HG02798 (cell line): ENCODE results near the gene KCTD19.
A peak's percentile ranks its signal among the peaks of the same experiment; 100 is the strongest.

Experiments
- ATAC-seq: cut with Tn5 transposase; IDR thresholded peaks from one replicate; pipeline ENCODE4 v1.9.1; 2021; ENCODE audit warnings: mild to moderate bottlenecking; ENCODE audit not compliant: unreplicated experiment, poor library complexity

Gene KCTD19

DNA sequence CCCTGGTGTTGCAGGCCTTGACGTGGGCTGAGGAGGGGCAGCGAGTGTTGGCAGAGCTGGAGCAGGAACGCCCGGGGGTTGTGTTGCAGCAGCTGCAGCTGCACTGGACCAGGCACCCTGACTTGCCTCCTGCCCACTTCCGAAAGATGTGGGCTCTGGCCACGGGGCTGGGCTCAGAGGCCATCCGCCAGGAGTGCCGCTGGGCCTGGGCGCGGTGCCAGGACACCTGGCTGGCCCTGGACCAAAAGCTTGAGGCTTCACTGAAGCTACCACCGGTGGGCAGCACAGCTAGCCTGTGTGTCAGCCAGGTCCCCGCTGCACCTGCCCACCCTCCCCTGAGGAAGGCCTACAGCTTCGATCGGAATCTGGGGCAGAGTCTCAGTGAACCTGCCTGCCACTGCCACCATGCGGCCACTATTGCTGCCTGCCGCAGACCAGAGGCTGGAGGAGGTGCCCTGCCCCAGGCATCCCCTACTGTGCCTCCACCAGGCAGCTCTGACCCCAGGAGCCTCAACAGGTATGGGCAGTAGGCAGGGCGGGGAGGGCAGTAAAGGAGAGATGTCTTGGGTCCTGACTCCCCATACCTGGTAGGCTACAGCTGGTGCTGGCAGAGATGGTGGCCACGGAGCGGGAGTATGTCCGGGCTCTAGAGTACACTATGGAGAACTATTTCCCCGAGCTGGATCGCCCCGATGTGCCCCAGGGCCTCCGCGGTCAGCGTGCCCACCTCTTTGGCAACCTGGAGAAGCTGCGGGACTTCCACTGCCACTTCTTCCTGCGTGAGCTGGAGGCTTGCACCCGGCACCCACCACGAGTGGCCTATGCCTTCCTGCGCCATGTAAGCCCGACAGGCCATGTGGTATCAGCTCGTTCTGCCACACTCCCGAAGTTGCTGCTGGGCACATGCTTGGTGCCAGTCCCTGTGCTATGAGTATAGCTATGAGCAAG lies 41.6 kb downstream of the KCTD19 start:
- ATAC-seq = no peak

DNA sequence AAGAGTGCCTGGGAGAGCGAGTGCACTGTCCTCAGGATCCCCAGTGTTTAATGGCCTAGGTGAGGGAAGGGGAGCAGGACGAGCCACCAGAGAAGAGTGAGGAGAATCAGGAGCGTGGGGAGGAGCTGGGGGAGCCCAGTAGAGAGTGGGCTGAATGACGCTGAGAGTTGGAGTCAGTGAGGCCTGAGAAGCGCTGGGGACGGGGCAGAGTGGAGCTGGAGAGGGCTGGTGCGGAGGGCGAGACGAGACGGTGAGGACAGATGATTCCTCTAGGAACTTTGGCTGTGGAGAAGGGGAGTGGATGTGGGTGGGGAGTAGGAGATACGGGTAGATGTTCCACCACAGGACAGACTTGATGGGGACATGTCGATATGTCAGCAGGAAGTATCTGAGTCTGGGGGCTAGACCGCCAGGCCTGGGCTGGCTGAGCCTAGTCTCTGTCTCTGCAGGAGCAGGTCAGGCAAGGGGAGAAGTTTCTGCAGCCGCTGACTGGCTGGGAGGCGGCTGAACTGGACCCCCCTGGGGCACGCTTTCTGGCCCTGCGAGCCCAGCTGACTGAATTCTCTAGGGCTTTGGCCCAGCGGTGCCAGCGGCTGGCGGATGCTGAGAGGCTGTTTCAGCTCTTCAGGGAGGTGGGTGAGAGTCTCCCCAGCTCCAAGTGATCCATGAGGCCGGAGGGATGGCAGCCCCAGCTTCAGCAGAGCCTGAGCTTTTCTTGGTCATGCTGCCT lies 42.5 kb downstream of the KCTD19 start:
- no peak for ATAC-seq

DNA sequence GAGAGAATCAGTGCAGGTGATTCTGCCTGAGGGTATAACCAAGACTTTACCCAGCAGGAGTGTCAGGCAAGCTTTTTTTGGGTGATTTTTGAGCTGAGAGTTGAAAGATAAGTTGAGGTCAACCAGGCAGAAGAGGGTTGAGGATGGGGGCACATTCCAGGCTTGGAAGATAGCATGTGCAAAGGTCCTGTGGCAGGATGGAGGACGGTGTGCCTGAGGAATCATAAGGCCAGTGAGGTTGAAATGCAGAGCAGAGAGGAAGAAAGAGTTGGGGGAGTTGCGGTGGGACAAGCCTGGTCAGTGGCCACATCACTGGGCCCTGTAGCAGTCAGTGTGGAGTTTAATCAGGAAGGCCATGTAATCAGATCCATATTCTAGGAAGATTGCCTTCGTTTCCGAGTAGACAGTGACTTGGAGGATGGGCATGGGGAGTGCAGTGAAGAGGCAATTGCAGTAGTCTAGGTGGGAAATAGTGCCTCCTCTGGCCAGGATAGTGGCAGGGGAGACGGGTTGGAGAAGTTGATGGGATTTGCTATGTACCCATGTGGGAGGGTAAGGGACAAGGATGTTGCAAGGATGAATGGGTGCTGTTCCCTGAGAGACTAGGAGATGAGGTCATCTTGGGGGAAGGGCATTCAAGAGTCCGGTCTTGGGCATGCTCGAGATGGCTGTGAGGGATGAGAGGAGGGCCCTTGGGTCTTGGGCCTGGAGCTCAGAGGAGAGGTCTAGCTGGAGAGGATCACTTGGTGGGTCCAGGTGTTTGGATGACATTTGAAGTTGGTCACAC lies 43.3 kb downstream of the KCTD19 start:
- ATAC-seq = no peak

DNA sequence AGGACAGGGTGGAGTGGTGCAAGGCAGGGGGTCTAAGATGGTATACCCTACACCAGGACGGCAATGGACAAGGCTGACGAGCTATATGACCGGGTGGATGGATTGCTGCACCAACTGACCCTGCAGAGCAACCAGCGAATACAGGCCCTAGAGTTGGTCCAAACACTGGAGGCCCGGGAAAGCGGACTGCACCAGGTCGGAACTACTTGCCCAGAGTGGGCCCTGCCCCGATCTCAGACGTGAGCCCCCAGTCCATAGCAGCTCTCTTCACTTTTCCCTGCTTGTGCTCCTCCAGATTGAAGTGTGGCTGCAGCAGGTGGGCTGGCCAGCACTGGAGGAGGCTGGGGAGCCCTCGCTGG lies 44.1 kb downstream of the KCTD19 start:
- no peak for ATAC-seq

DNA sequence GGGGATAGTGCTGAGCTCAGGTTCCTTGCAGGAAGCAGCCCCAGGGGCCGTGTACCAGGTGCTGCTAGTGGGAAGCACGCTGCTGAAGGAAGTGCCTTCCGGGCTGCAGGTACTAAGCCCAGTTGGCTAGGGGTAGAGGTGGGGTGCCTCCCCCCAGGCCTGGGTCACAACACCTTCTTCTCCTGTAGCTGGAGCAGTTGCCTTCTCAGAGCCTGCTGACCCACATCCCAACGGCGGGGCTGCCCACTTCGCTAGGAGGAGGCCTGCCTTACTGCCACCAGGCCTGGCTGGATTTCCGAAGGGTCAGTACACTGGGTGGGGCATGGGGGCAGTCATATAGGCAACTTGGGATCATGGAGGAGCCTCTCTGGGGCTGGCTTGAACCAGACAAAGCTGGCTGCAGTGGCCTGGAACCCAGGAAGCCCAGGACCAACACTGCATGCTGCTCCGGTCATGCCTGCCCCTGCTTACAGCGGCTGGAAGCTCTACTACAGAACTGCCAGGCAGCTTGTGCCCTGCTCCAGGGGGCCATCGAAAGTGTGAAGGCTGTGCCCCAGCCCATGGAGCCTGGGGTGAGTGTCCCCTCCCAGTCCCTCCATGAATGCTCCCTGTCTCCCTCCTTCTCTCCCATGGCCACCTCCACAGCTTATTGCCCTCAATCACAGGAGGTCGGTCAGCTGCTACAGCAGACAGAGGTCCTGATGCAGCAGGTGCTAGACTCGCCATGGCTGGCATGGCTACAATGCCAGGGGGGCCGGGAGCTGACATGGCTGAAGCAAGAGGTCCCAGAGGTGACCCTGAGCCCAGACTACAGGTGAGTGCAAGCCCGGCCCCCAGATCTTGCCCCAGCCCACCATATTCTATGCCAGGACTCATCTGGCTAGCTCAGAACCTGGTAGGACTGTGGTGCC lies 44.8 kb downstream of the KCTD19 start:
- no peak for ATAC-seq

DNA sequence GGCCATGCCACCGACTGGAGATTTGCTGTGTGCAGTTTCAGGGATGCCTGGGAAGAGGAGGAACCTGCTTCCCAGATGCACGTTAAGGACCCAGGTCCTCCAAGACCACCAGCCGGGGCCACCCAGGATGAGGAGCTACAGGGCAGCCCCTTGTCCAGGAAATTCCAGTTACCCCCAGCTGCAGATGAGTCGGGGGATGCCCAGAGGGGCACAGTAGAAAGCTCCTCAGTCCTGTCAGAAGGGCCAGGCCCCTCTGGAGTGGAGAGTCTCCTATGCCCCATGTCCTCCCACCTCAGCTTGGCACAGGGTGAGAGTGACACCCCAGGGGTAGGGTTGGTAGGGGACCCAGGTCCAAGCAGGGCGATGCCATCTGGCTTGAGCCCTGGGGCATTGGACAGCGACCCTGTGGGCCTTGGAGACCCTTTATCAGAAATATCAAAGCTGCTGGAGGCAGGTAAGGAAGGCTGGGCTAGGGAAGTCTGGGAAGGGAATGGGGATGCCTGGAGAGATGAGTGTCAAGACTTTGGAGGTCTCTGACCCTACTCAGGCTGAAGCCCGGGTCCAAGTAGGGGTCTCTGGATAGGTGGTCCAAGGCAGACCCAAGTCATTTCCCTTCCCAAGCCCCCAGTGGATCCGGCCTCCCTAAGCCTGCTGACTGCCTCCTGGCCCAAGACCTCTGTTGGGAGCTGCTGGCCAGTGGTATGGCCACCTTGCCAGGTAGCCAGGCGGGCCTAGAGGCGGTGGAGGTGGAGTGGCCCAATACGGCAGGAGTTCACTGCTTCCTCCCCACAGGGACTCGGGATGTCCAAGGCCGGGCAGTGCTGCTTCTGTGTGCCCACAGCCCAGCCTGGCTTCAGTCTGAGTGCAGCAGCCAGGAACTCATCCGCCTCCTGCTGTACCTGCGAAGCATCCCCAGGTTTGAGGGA lies 46.2 kb downstream of the KCTD19 start:
- ATAC-seq = no peak

DNA sequence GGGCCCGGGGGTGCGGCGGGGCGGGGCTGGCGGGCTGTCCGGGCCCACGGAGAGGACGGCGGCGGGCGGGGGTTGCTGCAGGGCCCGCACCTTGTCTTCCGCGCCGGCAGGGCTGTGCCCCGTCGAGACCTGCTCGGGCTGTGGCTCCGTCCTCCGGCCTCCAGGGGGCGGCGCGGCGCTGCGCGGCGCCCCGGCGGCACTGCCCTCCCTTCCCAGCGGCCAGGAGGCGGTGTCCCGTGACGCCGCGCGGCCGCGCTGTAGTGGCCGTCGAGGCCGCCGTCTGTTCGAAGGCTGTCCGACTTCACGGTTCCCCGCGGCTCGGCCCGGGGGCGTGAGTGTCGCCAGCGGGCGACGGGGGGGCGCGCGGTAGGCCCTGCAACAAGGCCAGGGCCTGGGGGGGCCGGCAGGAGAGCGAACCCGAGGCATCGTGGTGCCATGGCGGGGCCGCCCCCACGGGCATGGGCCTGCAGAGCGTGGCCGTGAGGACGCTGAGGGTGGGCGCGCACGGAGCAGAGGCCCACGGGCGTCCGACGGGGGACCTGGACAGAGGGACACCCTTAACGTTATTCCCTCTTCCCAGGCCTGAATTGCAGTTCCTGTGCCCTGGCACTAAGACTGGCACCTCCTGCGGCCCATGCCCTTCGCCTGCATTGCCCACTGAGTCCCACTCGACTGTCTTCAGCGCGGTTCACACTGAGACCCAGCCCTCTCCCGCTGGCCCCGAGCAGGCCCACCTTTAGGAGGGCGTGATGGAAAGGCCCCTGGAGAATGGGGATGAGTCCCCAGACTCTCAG lies 47.0 kb downstream of the KCTD19 start, which contains the start of gene PLEKHG4:
Gene PLEKHG4, plus strand, starts transcription at position 237 of the 794 bp plus-strand sequence. Its CDS starts 513 bp downstream, at position 750.
- peak; percentile 78 for ATAC-seq

DNA sequence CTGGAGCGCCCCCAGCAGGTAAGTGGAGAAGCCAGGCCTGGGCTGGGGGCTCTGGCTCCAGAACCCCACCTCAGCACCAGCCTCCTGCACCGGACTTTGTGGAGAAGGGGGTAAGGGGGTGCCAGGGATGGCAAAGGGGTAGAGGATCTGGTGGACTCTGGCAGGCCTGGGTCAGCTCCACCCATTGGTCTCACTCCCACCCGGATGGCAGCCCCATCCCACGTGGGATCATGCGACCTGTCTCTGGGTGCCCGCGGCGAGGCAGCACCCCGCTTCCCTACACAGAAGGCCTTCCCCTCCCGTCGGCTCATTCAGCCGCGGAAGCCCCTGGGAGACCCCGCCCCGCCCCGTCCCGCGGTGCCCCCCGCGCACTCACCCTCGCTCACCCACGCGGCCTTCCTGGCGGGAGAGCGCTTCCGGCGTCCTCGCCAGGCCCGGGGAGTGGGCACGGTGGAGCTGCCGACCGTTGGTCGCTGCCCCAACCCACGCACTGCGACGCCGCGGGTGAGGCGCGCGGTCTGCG lies 47.7 kb downstream of the KCTD19 start:
- ATAC-seq = peak; percentile 31

DNA sequence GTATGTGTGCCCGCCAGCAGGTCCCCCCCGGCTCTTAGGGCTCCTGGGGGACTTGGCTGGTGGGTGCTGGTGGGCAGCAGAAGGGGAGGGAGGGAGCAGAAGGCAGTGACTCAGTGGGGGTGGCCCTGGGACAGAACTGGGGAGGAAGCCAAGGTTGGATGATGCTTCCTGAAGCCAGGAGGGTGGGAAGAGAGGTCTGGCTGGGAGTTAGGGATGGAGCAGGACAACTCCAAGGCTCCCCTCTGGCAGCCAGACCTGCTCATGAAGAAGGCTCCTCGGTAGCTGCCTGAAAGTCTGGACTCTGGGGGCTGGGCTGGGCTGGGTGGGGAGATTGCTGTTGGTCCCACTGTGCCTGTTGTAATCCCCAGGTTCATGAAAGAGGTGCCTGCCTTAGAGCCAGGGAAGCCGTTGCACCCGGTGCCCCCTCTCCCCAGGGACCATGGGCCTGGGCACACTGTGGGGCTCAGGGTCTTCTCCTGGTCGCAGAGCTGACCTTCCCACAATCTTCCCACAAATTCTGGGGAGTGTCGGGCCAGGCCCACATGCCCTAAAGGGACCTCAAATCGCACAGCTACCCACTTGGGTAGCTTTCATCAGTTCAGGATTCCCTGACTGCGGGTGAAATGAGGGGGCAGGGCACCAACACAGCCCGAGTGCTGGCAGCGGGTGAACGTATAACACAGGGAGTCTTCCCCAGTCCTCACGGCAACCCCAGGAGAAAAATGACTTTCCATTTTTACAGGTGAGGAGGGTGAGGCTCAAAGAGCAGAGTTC lies 48.4 kb downstream of the KCTD19 start:
- ATAC-seq = no peak

DNA sequence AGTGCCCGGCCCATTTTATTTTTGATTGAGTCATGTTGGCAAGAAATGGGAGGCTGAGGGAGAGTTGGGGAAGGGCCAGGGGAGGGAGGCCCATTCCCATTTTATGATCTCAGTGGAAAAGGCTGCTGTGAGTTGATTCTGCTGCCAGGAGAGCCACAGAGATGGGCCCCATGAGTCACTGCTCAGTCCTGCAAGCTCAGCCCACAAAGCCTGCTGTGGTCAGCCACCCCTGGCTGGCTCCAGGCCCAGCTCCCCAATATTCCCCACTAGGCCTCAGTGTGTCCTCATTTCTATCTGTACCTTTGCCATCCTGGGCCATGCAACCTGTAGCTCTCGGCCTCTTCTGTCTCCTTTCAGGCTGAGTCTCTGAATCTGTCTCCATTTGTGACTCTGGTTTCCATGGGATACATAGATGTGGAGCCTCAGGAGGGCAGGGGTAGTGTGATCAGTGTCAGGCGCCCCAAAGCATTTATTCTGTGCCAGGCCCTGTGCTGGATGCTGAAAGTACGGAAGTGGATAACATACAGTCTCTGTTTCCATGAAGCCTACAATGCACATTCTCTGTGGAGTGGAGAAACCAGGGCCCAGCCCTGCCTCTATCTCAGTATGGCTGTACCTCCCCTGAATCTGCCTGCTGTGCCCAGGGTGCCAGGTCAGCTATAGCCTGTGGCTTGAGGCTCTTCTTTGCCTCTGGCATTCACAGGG lies 49.1 kb downstream of the KCTD19 start:
- no peak for ATAC-seq

DNA sequence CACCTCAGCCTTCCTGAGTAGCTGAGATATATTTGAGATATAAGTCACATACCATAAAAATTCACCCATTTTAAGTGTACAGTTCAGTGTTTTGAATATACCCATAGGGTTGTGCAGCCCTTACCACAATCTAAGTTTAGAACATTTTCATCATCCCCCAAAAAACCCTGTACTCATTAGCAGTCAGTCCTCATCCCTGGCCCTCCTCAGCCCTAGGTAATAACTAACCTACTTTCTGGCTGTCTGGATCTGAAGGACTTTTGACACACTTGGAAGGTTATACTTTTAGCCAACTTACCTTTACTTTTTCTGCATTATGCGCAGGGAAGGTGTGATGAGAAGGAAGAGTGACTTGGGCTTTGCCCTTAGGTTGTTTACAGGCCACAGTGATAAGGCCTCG lies 51.2 kb downstream of the KCTD19 start:
- no peak for ATAC-seq

DNA sequence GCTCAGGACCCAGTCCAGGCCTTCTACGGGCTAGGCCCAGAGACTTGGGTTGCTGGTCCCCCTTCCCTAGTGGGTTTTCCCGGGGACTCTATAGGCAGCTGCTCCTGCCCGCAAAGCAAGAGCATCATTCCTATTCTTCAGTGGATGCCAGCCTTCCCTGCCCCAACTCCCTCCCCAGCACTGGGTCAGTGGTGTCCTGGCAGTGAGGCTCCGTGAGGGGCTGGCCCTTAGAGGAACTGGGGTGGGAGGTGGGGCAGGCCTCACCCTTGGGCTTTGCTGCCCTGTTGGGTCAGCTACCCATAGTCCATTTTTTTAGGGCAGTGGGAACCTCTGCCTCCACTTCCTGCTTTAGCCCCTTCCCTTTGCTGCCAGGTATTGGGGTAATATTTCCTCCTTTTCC lies 55.1 kb downstream of the KCTD19 start:
- no peak for ATAC-seq

DNA sequence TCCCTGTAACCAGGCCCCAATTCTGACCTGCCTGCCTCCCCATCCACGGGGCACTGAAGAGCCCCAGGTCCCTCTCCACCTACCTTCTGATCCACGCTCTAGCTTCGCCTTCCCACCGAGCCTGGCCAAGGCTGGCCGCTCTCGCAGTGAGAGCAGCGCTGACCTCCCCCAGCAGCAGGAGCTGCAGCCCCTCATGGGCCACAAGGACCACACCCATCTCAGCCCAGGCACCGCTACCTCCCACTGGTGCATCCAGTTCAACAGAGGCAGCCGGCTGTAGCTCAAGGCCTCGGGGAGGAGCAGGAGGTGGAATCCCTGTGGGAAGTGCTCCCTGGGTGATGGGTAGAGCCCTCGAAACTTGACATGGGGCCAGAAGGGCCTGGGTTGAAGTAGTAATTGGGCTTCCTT lies 55.6 kb downstream of the KCTD19 start:
- no peak for ATAC-seq

DNA sequence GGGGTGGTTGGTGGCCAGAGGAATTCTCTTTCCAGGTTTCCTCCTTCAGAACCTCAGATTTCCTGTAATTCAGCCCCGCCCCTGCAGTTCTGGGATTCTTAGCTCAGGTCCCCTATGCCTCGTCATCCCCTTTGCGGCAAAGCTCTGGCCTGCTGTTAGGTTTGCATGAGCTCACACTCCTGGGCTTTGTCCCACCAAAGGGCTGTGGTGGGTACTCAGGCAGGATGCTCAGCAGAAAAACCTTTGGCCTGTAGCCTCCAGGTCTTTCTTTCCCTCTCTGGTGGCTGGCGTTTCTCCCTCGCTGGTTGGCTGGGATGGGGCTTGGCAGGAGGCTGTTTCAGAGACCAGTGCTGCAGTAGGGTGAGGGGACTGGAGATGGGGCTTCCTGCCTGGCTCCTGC lies 56.8 kb downstream of the KCTD19 start:
- no peak for ATAC-seq

DNA sequence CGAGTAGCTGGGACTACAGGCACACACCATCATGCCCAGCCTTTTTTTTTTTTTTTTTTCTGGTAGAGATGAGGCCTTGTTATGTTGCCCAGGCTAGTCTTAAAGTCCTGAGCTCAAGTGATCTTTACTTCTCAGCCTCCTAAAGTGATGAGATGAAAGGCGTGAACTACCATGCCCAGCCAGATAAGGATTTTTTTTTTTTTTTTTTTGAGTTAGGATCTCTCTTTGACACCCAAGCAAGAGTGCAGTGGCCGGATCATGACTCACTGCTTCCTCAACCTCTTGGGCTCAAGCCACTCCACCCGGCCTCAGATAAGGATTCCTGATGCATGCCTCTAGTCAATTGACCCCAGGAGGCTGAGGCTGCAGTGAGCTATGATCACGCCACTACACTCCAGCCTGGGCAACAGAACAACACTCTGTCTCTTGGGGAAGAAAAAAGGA lies 58.4 kb downstream of the KCTD19 start:
- ATAC-seq = no peak

DNA sequence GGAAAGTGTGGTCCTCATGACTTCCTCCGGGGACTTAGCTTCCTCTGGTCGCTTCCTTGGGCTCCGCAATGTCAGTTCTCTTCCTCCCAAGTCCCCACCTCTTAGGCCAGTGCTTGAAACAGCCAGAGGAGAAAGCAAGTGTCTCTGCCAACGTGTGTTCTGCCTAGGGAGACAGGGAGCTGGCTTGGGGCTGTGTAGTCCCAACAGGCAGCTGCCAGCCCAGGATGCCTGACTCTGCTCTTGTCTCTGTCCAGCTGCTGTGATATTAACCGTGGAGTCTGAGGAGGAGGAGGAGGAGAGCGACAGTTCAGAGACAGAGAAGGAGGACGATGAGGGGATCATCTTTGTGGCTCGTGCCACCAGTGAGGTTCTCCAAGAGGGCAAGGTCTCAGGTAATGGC lies 60.7 kb downstream of the KCTD19 start:
- no peak for ATAC-seq
